ENCODE data around the gene CYB561D1. TPM values are rescaled to one million over a fixed set of nuclear protein-coding genes. Genes with fewer than 3 reads are reported as not detected.
A peak's percentile ranks its signal among the peaks of the same experiment; 100 is the strongest.

The CYB561D1 gene
- total and polyA plus RNA-seq, 2 of the 8 experiments (the other 6 are each of a cell fraction or from before 2014, with no cell fraction given): 3.6 to 3.8 TPM

GRCh38 chr1:109478806-109479205 is 15.1 kb upstream of the CYB561D1 start:
- H4K8ac ChIP-seq (ENCODE audit: extremely low read depth, insufficient read depth, low read length): no peak overlapping the region
- no peak overlapping the region for H2BK12ac ChIP-seq (ENCODE audit: low read depth, low read length)
- no peak overlapping the region for H2BK15ac ChIP-seq (ENCODE audit: low read length)
- ChIA-PET POLR2A (ENCODE audit: partially characterized antibody) (interaction anchor here (0.6 to 1.6 kb wide), 8 partner anchors 9 to 518 kb away, joined by 3 to 6 read pairs (median 3); partner anchors contain the start of gene CYB561D1), CTCF (ENCODE audit: partially characterized antibody) (interaction anchor here (0.5 to 43.7 kb wide), 11 partner anchors 10 to 503 kb away, joined by 3 to 1755 read pairs (median 4); partner anchors contain the start of genes CYB561D1, GPR61 and PSMA5)
- H3K36me3 ChIP-seq (ENCODE audit: control insufficient read depth in 2 of 4, insufficient read depth in 4 of 4, low read length in 3 of 4): no peaks in the 10 kb centered on the region
- 34% methylated on average over 7 of the region's 7 CpGs; no CpG with 5 or more reads in 1 of the 2 experiments for WGBS, 2 experiments (ENCODE audit: extremely low coverage in 1 of 2, insufficient coverage in 1 of 2, insufficient read length in 1 of 2, insufficient replicate concordance in 2 of 2, low coverage in 1 of 2, low lambda C conversion rate in 2 of 2, missing lambda C conversion rate in 1 of 2)
- no peak overlapping the region for H3K9ac ChIP-seq (replicated peaks in 1 of 4; ENCODE audit: extremely low read depth in 1 of 4, low read depth in 3 of 4, low read length in 3 of 4)
- no peak overlapping the region for H3K4ac ChIP-seq (replicated peaks; ENCODE audit: insufficient read length, low read depth, low read length)
- no peak overlapping the region for H4K5ac ChIP-seq (ENCODE audit: insufficient read length, low read depth, low read length)
- H2BK120ac ChIP-seq (replicated peaks; ENCODE audit: low read depth, low read length): no peak overlapping the region
- H2AFZ ChIP-seq (ENCODE audit: low read length): no peak overlapping the region
- H3K27me3 ChIP-seq (replicated peaks in 1 of 4; ENCODE audit: control insufficient read depth in 3 of 4, extremely low read depth in 1 of 4, insufficient read depth in 3 of 4, low read length in 3 of 4): peaks cover 0 to 5% (median under 1%) of the 10 kb centered on the region in 4 experiments; a peak in 3 of 7 replicates
- no peak overlapping the region for H2AK5ac ChIP-seq (ENCODE audit: low read depth, low read length)
- DNase-seq (ENCODE audit: low read depth in 1 of 2, low spot score in 2 of 2) (peak in 1 of 2 experiments; percentile 71), FAIRE-seq (no peak)
- peaks cover 0 to 2% of the 10 kb centered on the region in 2 experiments for H4K20me1 ChIP-seq (replicated peaks in 1 of 2; ENCODE audit: control insufficient read depth in 1 of 2, insufficient read depth in 2 of 2, low read length in 2 of 2)
- H3K18ac ChIP-seq (ENCODE audit: extremely low read depth, low read length): no peak overlapping the region
- no peak overlapping the region for H3K27ac ChIP-seq (ENCODE audit: low read depth, low read length)
- H4K91ac ChIP-seq (replicated peaks; ENCODE audit: insufficient read length, low read length): no peak overlapping the region
- H3K4me2 ChIP-seq (ENCODE audit: insufficient read depth in 1 of 2, low read depth in 2 of 2, low read length in 2 of 2): no peak overlapping the region
- no peak overlapping the region for H3K23ac ChIP-seq (ENCODE audit: insufficient read length)
- H3K56ac ChIP-seq (replicated peaks; ENCODE audit: insufficient read length, low read depth, low read length): no peak overlapping the region
- H3K9me3 ChIP-seq (ENCODE audit: insufficient read depth in 2 of 2, low read depth in 1 of 2, low read length in 1 of 2): no peaks in the 10 kb centered on the region
- H3K23me2 ChIP-seq (ENCODE audit: low read depth, low read length): peaks cover 6% of the 10 kb centered on the region
- no peaks in the 10 kb centered on the region for H3K79me2 ChIP-seq (ENCODE audit: control insufficient read depth in 1 of 2, insufficient read depth in 2 of 2, low read length in 2 of 2)
- no peak overlapping the region for H2BK20ac ChIP-seq (ENCODE audit: low read length)
- H3K4me1 ChIP-seq (replicated peaks in 1 of 4; ENCODE audit: control insufficient read depth in 3 of 4, insufficient read depth in 4 of 4, low read length in 3 of 4): 0 out of 7 replicates have a peak, but pooled peaks cover 0 to 2% (median 0%) of the 10 kb centered on the region in 4 experiments
- no peak overlapping the region for H3K4me3 ChIP-seq (ENCODE audit: extremely low read depth in 1 of 4, insufficient read depth in 2 of 4, low read depth in 3 of 4, low read length in 4 of 4)
- no peak overlapping the region for H2BK5ac ChIP-seq (ENCODE audit: low read depth, low read length)
- H3K14ac ChIP-seq (ENCODE audit: insufficient read length): no peak overlapping the region
- H3K79me1 ChIP-seq (ENCODE audit: low read depth, low read length): no peaks in the 10 kb centered on the region
- TF ChIP-seq RAD21 (IDR thresholded peaks at IDR 0.05 in 1 of 2, conservative IDR thresholded peaks at IDR 0.05 in 1 of 2; ENCODE audit: low read depth in 2 of 2, low read length in 2 of 2): peak; percentile 21 to 45; a peak in 1 of 4 replicates
- TF ChIP-seq MAX (IDR thresholded peaks at IDR 0.05): peak; percentile 74
- peak; percentile 94 to 96 for TF ChIP-seq SIN3A (conservative IDR thresholded peaks at IDR 0.05 in 1 of 2, IDR thresholded peaks at IDR 0.05 in 1 of 2; ENCODE audit: low read depth in 1 of 2, low read length in 2 of 2)
- no peak for TF ChIP-seq TBP (IDR thresholded peaks at IDR 0.05; ENCODE audit: low read depth, low read length)
- peak; percentile 18 to 23 (median 21); a peak in 3 of 4 replicates for TF ChIP-seq CTCF (IDR thresholded peaks at IDR 0.05; ENCODE audit: control extremely low read depth in 1 of 3, insufficient read depth in 1 of 3, low read depth in 1 of 3, low read length in 3 of 3)
- no peak for TF ChIP-seq CBX8 (IDR thresholded peaks at IDR 0.05; ENCODE audit: borderline replicate concordance, low read depth, low read length)
- no peak for TF ChIP-seq SRF (IDR thresholded peaks at IDR 0.05; ENCODE audit: low read depth, low read length)
- TF ChIP-seq HDAC2 (IDR thresholded peaks at IDR 0.05; ENCODE audit: borderline replicate concordance in 1 of 2, low read depth in 2 of 2, low read length in 2 of 2): 0 out of 4 replicates have a peak, but pooled peaks have one; percentile 42 to 52
- TF ChIP-seq RXRA (IDR thresholded peaks at IDR 0.05; ENCODE audit: insufficient read depth, low read depth, low read length): no peak

All from H1 (cell line).